OCI-LY1 (cell line): ENCODE data around the gene TSC22D4.

Source experiments
- H2AFZ ChIP-seq: fragments of 200-600 bp; sonication (generic), shearing (Covaris generic); 2 replicates; pipeline ENCODE4 v1.6.0; 2014; ENCODE audit warnings: antibody characterized with exemption, mild to moderate bottlenecking, low read length
- H3F3A ChIP-seq: fragments of 200-600 bp; sonication (generic), shearing (Covaris generic); 2 replicates; pipeline ENCODE4 v1.6.0; 2014; ENCODE audit warnings: mild to moderate bottlenecking, antibody characterized with exemption, low read length, moderate library complexity; ENCODE audit not compliant: insufficient read depth
- H3K27ac ChIP-seq: fragments of 200-600 bp; sonication (generic); 2 replicates; pipeline ENCODE4 v1.5.1; 2014; ENCODE audit warnings: low read length, mixed run types, mild to moderate bottlenecking, low read depth; ENCODE audit not compliant: poor library complexity, severe bottlenecking
- H3K27me3 ChIP-seq: fragments of 200-600 bp; sonication (generic); 2 replicates; pipeline ENCODE4 v1.6.0; 2014; ENCODE audit warnings: antibody characterized with exemption, mild to moderate bottlenecking, low read length, moderate library complexity; ENCODE audit not compliant: insufficient read depth
- H3K36me3 ChIP-seq: fragments of 200-600 bp; sonication (generic); 2 replicates; pipeline ENCODE4 v1.6.1; 2014; ENCODE audit warnings: mild to moderate bottlenecking, antibody characterized with exemption, low read length, moderate library complexity, mixed read lengths; ENCODE audit not compliant: insufficient read depth
- H3K4me1 ChIP-seq: fragments of 200-600 bp; sonication (generic); 2 replicates; pipeline ENCODE4 v1.5.1; 2014; ENCODE audit warnings: mild to moderate bottlenecking, low read length, moderate library complexity; ENCODE audit not compliant: insufficient read depth, severe bottlenecking
- H3K4me2 ChIP-seq: fragments of 200-600 bp; sonication (generic), shearing (Covaris generic); 2 replicates; pipeline ENCODE4 v1.6.1; 2014; ENCODE audit warnings: low read length
- H3K4me3 ChIP-seq: fragments of 200-600 bp; sonication (generic); 2 replicates; pipeline ENCODE4 v1.5.1; 2014; ENCODE audit warnings: low read length, low read depth, mild to moderate bottlenecking, mixed read lengths; ENCODE audit not compliant: poor library complexity, severe bottlenecking
- H3K79me2 ChIP-seq: fragments of 200-600 bp; shearing (Covaris generic); 2 replicates; pipeline ENCODE4 v1.6.1; 2016; ENCODE audit warnings: mixed run types, low read length, mixed read lengths; ENCODE audit not compliant: insufficient read depth
- H3K9ac ChIP-seq: fragments of 200-600 bp; sonication (generic), shearing (Covaris generic); 2 replicates; pipeline ENCODE4 v1.6.1; 2014; ENCODE audit warnings: mild to moderate bottlenecking, low read length, mixed read lengths
- H3K9me2 ChIP-seq: fragments of 200-600 bp; sonication (generic), shearing (Covaris generic); 2 replicates; pipeline ENCODE4 v1.6.1; 2014; ENCODE audit warnings: low read depth, mild to moderate bottlenecking, low read length, mixed read lengths
- H3K9me3 ChIP-seq: fragments of 200-600 bp; shearing (Covaris generic); 2 replicates; pipeline ENCODE4 v1.6.1; 2014; ENCODE audit warnings: low read length, mixed read lengths
- H4K20me1 ChIP-seq: fragments of 200-600 bp; sonication (generic), shearing (Covaris generic); 2 replicates; pipeline ENCODE4 v1.6.0; 2016; ENCODE audit warnings: mild to moderate bottlenecking, low read length; ENCODE audit not compliant: insufficient read depth
- EZH2 ChIP-seq: fragments of 200-600 bp; sonication (generic), shearing (Covaris generic); IDR thresholded peaks from 2 replicates; pipeline ENCODE4 v1.8.0; 2017; ENCODE audit warnings: borderline replicate concordance, mixed run types, mild to moderate bottlenecking, antibody characterized with exemption, low read length, moderate library complexity, mixed read lengths
- TF ChIP-seq, protein P1 (sequence below): fragments of 200-600 bp; sonication (generic), shearing (Covaris generic); IDR thresholded peaks from 2 replicates; pipeline ENCODE4 v1.5.1; 2017; ENCODE audit warnings: mild to moderate bottlenecking, antibody characterized with exemption, low read length, moderate library complexity, mixed read lengths

TSC22D4 gene

DNA sequence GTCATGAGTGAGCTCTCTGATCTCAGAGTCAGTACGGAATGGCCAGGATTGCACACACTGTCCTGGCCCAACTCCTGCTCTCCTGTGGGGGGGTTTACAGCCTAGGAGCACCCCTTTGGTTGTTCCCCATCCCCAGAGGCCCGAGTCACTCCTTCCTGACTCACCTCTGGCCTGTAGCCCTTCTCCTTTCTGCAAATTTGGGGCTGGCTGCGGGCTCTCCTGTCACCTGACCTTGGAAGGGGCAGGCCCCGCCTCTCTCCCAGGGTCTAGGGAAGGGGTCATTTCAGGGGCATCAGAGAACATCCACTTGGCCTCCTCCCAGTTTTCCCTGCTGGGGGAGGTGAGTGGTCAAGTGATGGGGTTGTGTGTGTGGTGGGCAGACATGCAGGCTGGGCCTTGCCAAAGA lies 6.5 kb upstream of the TSC22D4 start:
- TF ChIP-seq, protein P1, sequence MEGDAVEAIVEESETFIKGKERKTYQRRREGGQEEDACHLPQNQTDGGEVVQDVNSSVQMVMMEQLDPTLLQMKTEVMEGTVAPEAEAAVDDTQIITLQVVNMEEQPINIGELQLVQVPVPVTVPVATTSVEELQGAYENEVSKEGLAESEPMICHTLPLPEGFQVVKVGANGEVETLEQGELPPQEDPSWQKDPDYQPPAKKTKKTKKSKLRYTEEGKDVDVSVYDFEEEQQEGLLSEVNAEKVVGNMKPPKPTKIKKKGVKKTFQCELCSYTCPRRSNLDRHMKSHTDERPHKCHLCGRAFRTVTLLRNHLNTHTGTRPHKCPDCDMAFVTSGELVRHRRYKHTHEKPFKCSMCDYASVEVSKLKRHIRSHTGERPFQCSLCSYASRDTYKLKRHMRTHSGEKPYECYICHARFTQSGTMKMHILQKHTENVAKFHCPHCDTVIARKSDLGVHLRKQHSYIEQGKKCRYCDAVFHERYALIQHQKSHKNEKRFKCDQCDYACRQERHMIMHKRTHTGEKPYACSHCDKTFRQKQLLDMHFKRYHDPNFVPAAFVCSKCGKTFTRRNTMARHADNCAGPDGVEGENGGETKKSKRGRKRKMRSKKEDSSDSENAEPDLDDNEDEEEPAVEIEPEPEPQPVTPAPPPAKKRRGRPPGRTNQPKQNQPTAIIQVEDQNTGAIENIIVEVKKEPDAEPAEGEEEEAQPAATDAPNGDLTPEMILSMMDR = no peak
- no peak for TF ChIP-seq EZH2
- Histone ChIP-seq H3K27ac (no peak overlapping the region), H3K9me3 (no peaks in the 10 kb centered on the region), H3K27me3 (peaks cover 7% of the 10 kb centered on the region; the same call in 1 of the 2 replicates), H3K79me2 (no peaks in the 10 kb centered on the region), H3K9ac (no peak overlapping the region), H3F3A (no peaks in the 10 kb centered on the region), H2AFZ (no peak overlapping the region), H4K20me1 (no peaks in the 10 kb centered on the region), H3K9me2 (no peaks in the 10 kb centered on the region), H3K4me2 (no peak overlapping the region), H3K36me3 (no peaks in the 10 kb centered on the region), H3K4me3 (no peak overlapping the region), H3K4me1 (peaks cover 7% of the 10 kb centered on the region)

DNA sequence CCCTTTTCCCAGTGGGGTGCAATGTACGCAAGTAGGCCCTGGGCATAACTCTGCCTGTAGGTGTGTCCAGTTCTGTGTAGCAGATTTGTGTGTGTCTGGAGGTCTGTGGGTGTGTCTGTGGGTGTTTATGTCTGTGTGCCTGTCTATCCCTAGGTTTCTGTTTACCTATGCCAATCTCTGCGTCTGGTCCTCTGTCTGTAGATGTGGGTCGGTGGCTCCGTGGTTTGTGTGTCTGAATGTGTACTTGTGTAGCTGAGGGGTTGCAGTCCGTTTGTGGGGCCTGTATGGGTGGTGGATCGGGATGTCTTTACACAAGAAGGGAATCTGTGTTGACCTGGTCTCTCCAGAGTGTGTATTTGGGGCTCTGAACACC lies 5.6 kb upstream of the TSC22D4 start:
- no peaks in the 10 kb centered on the region for H3K36me3 ChIP-seq
- H3K79me2 ChIP-seq = no peaks in the 10 kb centered on the region
- no peaks in the 10 kb centered on the region for H3K9me3 ChIP-seq
- TF ChIP-seq EZH2 = no peak
- TF ChIP-seq, protein P1 = no peak
- no peaks in the 10 kb centered on the region for H4K20me1 ChIP-seq
- peaks cover 8% of the 10 kb centered on the region for H3K4me1 ChIP-seq
- H3K9ac ChIP-seq = no peak overlapping the region
- H3K27ac ChIP-seq = no peak overlapping the region
- H3K27me3 ChIP-seq = peaks cover 7% of the 10 kb centered on the region; the same call in 1 of the 2 replicates
- H3K4me2 ChIP-seq = no peak overlapping the region
- H3F3A ChIP-seq = no peaks in the 10 kb centered on the region
- H2AFZ ChIP-seq = no peak overlapping the region
- H3K4me3 ChIP-seq = no peak overlapping the region
- no peaks in the 10 kb centered on the region for H3K9me2 ChIP-seq

DNA sequence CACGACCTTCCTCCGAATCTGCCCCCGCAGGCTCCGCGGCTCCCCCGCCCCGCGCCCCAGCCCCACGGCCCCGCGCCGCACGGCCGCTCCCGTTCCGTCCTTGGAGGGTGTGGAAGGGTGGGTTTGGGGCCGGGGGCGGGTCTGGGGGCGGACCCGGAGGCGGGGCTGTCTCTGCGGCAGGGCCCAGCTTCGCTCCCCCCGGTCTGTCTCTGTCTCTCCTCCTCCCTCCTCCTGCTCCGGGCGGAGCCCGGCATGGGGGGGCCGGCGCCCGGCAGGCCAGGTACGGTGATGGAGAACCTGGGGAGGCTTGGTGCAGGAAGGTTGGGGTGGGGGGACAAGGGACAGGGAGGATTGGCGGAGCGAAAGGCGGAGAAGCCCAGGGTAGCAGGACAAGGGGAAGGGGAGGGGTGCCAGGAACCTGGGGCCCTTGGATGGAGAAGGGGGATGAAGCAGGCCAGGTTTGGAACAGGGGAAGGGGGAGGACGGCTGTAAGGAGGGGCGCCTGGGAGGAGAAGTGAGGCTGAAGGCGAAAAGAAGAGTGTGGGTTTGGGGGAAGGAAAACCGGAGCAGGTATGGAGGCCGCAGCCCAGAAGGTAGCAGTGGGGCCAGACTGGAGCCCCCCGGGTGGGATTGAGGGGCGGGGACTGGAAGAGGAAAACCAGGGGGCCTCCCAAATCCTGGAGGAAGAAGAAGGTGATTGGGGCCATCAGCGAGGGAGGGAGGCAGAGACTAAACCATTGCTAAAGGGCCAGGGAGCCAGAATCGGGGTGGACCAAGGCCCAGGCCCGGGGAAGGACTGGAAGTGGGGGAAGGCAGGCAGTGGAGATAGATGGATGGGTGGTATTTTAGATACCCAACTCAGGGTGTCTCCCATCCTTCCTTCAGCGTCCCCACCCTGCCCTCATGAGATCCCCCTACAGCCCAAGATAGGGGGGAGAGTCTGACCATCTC lies 5.0 kb upstream of the TSC22D4 start, which contains the start of gene NYAP1:
Gene NYAP1 (plus strand): TSS at position 206 of the 951 bp plus-strand sequence. CDS start 1,385 bp downstream, outside the sequence.
- peak within 1 kb of the TSS; percentile 75 for H3K4me2 ChIP-seq
- no peaks in the 10 kb centered on the region for H3K9me2 ChIP-seq
- no peaks in the 10 kb centered on the region for H3F3A ChIP-seq
- H3K27me3 ChIP-seq = peaks cover 7% of the 10 kb centered on the region; the same call in 1 of the 2 replicates
- TF ChIP-seq, protein P1 = no peak
- no peak for TF ChIP-seq EZH2
- H3K27ac ChIP-seq = no peak within 1 kb of the TSS
- H3K4me1 ChIP-seq = peaks cover 11% of the 10 kb centered on the region
- peak within 1 kb of the TSS; percentile 57 for H3K4me3 ChIP-seq
- peak within 1 kb of the TSS; percentile 22; the same call in 1 of the 2 replicates for H3K9ac ChIP-seq
- H4K20me1 ChIP-seq = no peaks in the 10 kb centered on the region
- H3K79me2 ChIP-seq = no peaks in the 10 kb centered on the region
- H3K36me3 ChIP-seq = no peaks in the 10 kb centered on the region
- H3K9me3 ChIP-seq = no peaks in the 10 kb centered on the region
- no peak within 1 kb of the TSS for H2AFZ ChIP-seq
